Kidney capillary endothelial cell (primary cell): ENCODE results near the gene PTX3.

Experiments used
- DNase-seq: peaks from one replicate; pipeline ENCODE4 v3.0.0-alpha.2; 2018; ENCODE audit warnings: low spot score

Gene PTX3

DNA sequence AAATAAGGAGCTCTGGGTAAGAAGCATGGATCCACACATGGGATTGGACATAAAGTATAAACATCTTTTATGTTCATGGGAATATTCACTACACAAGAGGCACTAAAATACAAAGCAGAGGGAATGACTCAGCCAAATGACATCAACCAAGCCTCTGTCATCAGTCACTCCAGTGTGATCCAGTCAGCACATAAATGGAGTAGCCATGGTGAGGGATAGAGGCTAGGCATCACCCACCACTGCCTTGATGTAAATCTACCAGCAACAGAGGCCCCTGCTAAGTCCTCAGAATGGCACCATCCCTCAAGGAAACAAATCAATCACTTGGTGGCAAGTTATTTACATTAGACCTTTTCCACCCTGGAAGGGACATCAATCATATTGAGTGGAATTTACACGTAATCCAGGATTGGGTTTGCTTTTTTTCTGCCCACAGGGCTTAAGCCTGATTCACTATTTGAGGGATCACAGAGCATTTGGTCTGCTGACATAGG, 39.3 kb downstream of the PTX3 start:
- peak; percentile 36 for DNase-seq

DNA sequence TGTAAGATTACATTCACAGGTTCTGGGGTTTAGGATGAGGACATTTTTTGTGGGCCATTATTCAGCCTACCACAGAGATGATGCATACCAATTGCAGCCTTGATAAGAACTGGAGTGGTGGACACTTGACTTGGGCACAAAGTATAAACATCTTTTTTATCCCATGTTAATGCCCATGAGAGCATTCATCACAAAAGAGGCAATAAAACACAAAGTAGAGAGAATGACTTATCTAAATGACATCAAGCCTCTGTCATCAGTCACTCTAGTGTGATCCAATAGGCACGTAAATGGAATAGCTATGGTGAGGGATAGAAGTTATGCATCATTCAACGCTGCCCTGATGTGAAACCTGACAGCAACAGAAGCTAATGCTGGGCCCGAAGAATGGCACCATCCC, 40.8 kb downstream of the PTX3 start:
- no peak for DNase-seq

DNA sequence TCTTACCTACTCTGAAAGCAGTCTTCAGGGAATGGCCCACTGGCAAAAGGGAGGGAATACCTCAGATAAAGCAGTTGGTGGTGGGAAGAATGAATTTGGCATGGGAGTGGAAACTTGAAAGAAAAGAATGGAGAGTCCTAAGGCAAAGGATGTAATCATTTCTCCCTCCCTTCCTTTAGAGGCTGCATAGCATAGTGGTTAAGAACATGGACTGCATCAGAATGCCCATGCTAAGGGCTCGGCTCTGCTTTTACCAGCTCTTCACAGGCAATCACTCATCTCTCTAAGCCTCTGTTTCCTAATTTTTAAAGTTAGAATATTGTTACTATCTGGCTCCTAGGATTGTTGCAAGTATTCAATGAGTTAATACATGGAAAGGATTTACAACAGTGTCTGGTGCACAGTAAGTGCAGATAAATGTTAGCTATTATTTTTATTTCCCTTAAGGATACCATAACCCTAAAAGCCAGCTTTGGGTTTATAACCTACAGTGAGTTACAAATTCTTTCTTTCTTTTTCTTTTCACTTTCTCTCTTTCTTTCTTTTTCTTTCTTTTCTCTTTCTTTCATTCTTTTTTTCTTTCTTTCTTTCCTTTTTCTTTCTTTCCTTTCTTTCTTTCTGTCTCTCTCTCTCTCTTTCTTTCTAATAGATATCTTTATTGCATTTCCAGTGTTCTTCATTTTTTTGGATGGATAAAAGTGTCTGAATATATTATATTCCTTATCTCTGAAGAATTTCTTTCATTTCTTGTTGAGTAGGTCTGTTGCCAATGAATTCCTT, 43.0 kb downstream of the PTX3 start:
- DNase-seq = no peak

DNA sequence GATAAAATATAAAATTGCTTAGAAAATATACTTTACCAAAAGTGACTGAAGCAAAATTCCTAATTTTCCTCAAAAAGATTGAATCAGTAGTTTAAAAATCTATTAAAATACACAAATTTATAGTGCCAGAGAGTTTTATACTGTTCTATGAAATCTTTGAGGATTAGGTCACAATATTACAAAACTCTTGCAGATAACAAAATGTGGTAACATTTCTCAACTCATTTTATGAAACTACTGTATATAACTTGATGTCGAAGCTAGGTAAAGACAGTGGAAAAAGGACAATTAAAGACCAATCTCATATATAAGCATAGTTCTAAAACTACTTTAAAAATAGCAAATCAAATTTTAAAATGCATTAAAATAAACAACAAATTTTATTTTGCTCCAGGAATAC, 50.7 kb downstream of the PTX3 start:
- DNase-seq = no peak

DNA sequence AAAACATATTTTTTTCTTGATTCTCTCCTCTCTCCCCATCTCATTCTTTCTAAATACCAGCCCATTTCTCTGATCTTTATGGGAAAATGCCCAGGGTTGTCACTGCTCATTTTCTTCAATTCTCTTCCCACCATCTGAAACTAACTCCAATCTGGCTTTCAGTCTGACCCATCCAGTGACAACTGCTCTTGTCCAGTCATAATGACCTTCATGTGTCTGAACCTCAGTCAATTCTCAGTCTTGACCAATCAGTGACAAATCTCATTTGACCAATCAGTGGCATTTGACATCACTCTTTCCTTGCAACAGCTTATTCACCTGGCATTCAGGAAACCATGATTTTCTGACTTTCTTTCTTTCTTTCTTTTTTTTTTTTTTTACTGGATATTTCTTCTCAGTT, 51.5 kb downstream of the PTX3 start:
- DNase-seq = no peak

DNA sequence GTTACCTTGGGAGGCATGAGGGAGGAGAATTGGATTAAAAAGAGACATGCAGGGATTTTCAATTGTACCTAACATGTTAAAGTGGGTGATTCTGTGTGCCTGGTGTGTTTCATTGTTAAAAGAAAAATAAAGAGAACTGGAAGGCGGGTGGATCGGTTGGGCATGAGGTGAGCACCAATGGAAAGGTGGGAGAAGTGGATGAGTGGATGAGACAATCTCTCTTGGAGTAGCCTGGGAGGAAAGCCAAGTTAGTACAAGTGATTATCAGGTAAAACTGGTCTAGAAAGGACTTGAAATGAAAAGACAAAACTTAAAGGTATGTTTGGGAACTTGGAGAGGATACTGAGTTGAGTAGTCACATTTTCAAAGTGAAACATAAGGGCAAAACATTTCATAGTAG, 54.5 kb downstream of the PTX3 start:
- DNase-seq = no peak
